HuH-7.5 (cell line): ENCODE data around the gene KCNQ5.

ENCODE experiments used
- DNase-seq: peaks from one replicate; pipeline ENCODE4 v3.0.0; 2011; ENCODE audit warnings: low spot score

KCNQ5 gene

GRCh38 chr6:72793641-72794395 lies 172.0 kb downstream of the KCNQ5 start:
- DNase-seq, result no peak

GRCh38 chr6:72798196-72798595 lies 176.3 kb downstream of the KCNQ5 start:
- DNase-seq, result no peak

DNA sequence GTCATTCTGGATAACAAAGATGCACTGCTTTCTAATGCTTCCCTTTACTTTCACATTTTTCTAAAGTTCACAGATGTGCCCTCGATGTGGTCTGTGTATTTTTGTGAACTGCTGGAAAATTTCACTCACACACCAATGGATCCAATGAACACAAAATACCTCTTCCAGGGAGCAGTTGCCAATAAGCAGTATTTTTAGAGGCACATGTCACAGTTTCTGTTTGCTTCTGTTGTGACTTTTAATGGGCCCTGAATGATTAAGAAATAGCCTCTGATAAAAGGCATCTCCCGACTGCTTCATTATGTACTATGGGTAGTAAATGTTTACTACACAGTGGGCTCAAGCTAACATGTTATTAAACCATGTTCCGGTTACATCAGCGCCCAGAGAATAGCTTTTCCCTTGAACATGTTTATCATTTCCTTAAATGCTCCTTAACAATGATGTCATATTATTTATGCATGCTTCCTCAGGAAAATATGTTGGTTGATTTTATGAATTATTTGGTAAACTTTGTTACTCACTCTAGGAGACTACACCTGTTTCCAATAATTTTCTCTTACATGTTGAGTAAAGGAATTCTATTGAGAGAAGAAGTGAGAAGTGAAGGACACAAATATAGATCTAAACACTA lies 188.0 kb downstream of the KCNQ5 start:
- DNase-seq, result no peak

DNA sequence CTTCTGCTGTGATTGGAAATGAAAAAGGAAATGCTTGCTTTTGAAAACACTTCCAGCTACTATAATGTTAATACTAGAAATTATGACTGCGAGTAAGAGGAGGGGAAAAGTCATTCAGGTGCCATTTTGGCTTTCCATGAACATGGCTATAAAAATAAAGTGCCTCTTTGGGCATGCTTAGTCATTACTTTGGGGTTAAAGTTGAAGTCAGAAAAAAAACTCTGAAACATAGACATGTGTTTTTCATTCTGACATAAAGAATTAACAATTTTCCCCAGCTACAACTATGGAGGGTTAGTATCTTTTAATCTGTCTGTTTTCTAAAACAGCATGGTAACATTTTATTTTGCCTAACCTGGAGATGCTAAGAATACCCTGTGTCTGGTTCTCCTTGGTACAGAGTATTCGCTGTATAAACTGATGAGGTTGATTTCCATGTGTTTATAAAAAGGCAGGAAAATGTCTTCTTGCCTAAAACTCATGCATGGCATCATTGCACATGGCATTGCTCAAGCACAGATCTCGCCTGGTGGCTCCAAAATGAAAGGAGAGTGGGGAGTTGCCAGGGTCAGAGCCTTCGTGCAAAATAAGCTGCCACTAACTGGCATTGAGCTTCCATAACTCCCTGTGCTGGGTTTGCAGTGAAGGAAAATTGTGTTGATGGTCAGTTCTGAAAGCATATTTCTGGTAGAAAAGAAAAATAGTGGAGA lies 188.9 kb downstream of the KCNQ5 start:
- no peak for DNase-seq

DNA sequence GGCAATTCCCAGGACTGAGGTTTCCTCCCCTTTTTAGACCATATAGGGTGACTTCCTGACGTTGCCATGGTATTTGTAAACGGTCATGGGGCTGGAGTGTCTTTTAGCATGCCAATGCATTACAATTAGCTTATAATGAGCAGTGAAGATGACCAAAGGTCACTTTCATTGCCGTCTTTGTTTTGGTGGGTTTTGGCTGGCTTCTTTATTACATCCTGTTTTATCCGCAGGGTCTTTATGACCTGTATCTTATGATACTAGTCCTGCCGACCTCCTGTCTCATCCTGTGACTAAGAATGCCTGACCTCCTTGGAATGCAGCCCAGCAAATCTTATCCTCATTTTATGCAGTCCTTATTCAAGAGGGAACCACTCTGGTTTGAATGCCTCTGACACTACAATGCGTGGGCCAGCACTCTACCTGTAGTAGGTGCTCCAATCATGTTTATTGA lies 190.1 kb downstream of the KCNQ5 start:
- DNase-seq, result no peak

DNA sequence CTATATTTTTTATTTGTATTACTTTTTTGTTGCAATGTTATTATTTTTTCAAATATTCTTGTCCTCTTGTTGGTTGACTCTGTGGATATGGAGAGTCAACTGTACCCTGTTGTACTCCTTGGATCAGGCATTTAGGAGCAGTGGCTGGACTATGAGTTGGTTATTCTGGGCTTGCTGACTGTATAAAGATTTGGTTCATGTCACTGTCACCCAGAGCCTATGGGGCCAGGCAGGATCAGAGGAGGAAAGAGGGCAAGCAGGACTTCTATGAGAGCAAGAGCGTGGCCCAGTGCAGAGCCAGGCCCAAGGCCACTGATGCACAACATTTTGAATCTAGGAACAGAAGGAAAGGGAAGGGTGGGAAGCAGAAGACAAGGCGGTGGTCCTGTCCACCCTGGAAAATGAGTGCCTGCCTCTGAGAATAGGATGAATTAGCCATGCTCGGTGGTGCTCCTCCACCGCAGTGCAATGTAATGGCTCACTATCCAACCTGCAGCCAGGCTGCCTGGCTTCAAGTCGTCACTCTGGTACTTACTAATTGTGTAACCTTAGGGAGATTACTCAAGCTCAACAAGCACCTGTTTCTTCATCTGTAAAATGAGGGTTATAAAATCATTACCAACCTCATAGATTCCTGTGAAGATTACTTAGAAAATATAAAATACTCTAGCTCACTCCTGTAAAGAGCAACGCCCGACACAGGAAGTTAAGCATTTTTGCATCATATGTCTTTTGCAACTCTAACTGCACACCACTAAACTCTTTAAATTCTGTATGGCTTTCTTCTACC lies 192.1 kb downstream of the KCNQ5 start:
- no peak for DNase-seq

DNA sequence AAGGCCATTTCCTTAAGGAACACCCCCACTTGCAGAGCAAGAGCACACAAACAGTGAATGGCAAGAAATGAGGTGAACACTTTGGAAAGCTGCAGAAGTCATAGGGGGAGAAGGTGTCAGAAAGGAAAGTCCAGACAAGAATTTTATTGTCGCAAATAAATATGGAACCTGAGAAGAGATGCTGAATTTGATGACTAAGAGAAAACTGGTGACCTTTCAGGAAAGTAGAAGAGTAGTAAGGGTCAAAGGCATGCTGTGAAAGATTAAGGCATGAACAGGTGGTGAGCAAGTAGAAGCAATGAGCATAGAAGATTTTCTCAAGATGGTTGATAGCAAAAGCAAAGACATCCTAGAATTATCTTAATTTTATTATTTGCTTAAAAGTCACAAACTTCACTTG lies 194.2 kb downstream of the KCNQ5 start:
- DNase-seq, result no peak

- DNase-seq, result no peak
These were observed 195.3 kb downstream of the KCNQ5 start for GRCh38 chr6:72817208-72817607.

GRCh38 chr6:72819609-72820008 lies 197.7 kb downstream of the KCNQ5 start:
- no peak for DNase-seq

DNA sequence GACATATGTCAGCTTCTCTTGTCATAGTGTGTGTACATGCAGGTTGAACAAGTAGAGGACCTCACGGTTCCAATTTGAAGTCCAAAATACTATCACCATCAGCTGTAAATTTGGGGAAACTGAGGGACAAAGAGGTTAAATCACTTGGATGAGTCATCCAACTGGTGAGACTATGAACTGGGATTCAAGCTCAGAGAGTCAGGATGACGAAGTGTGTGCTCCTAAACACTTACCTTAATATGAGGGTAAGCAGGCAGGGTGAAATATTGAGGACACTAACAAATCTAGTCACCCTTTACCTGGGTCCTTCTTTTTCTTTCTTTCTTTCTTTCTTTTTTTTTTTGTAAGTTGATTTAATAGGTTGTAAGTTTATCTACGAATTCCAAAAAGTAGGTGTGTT lies 198.3 kb downstream of the KCNQ5 start:
- DNase-seq, result no peak

DNA sequence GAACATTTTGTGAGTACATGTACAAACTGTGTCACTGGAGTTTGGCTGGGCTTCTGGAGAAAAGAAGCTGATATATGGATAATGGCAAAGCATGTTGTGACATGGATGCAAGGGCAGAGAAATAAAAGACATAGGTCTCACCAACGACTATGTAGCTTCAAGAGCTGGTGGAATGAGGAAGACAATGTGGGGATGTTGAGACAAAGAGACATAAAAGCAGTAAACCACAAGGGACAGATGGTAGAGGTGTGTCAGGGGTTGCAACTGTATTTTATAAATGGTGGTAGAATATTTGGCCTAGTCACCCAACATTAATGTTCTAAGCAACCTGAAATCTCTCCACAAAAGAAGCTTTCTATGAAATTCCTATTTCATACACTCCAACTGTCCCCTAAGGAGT lies 199.0 kb downstream of the KCNQ5 start:
- no peak for DNase-seq

DNA sequence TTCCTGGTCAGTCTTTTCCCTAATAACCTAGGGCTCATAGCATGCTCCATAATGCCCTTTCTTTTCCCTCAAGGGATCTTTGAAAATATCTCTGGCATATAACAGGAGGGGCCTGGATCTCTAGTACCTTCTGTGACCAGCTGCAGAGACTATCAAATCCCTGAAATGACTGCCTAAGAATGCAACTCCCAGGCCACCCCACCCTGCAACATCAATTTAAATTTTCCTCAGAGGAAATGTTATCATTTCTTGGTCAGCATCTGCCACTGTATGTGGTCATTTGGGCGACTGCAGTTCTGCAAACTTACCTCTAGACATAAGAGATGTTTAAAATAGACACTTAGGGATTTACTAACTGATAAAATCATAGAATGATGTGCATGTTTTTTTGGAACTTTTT lies 200.2 kb downstream of the KCNQ5 start:
- DNase-seq, result no peak

- no peak for DNase-seq
These were observed 200.8 kb downstream of the KCNQ5 start for GRCh38 chr6:72822691-72823090.

- no peak for DNase-seq
These were observed 203.0 kb downstream of the KCNQ5 start for GRCh38 chr6:72824833-72825232.

- DNase-seq, result no peak
These were observed 203.5 kb downstream of the KCNQ5 start for GRCh38 chr6:72825315-72825911.

DNA sequence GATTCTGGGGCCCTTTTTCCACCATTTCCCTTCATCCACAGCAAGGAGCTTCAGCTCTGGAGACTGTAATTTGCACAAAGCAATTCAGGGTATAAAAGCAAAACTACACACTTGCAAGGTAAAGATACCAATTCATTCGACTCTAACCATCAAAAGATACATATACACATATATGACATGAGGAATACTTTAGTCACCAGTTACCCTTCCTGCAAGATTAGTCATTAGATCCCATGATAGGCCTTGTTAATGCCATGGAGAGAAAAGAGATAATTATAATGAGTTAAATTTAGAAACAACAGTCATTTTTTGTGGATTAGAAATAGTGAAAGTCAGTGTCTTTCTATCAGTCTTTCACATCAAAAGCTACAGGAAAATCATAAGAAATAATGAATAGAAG lies 204.2 kb downstream of the KCNQ5 start:
- no peak for DNase-seq

- DNase-seq, result no peak
These were observed 205.0 kb downstream of the KCNQ5 start for GRCh38 chr6:72826744-72827438.

GRCh38 chr6:72828904-72829303 lies 207.0 kb downstream of the KCNQ5 start:
- DNase-seq, result no peak

- no peak for DNase-seq
These were observed 210.4 kb downstream of the KCNQ5 start for GRCh38 chr6:72832271-72832670.

DNA sequence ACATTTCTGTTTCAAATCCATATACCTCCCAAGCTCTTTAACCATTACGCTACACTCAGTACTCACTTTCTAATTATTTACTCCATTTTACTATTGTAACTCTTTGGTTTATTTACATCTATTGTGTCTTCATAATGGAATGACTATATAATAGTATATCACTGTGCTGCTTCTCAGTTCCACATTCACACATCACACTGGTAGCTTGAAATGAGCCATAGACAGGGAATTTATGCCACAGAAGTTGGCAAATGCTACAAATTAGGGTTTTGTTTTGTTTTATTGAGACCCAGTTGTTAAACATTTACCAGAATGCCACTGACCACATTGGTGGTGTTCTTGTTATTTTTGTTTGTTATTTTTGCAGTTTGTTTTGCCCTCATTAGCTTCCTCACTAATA lies 213.9 kb downstream of the KCNQ5 start:
- no peak for DNase-seq

- no peak for DNase-seq
These were observed 215.1 kb downstream of the KCNQ5 start for GRCh38 chr6:72836971-72837370.
